ENCODE results near the gene CCDC171. TPM values are rescaled to one million over a fixed set of nuclear protein-coding genes. Genes with fewer than 3 reads are reported as not detected.

The CCDC171 gene
- polyA plus RNA-seq, 1 experiment: 0.81 TPM

- CTCF ChIA-PET: no interaction called here
- Histone ChIP-seq H3K4me3 (ENCODE audit: low read depth, low read length) (no peak overlapping the region), H3K27me3 (ENCODE audit: control insufficient read depth, insufficient read depth, low read length) (no peaks in the 10 kb centered on the region), H3K9me3 (ENCODE audit: control insufficient read depth, insufficient read depth, low read length) (no peaks in the 10 kb centered on the region), H3K27ac (ENCODE audit: low read depth, low read length) (no peak overlapping the region)
- no peak for DNase-seq (ENCODE audit: low read depth, low spot score)
- POLR2A ChIA-PET: no interaction called here
- no peak for TF ChIP-seq CTCF (IDR thresholded peaks at IDR 0.05; ENCODE audit: low read depth, low read length)
Measured at GRCh38 chr9:15972760-15973159, 419.9 kb downstream of the CCDC171 start.

GRCh38 chr9:15975101-15975778, 422.4 kb downstream of the CCDC171 start:
- CTCF ChIA-PET: no interaction called here
- POLR2A ChIA-PET: no interaction called here
- H3K27me3 ChIP-seq (ENCODE audit: control insufficient read depth, insufficient read depth, low read length): no peaks in the 10 kb centered on the region
- no peak overlapping the region for H3K4me3 ChIP-seq (ENCODE audit: low read depth, low read length)
- no peak for DNase-seq (ENCODE audit: low read depth, low spot score)
- no peaks in the 10 kb centered on the region for H3K9me3 ChIP-seq (ENCODE audit: control insufficient read depth, insufficient read depth, low read length)
- H3K27ac ChIP-seq (ENCODE audit: low read depth, low read length): no peak overlapping the region
- TF ChIP-seq CTCF (IDR thresholded peaks at IDR 0.05; ENCODE audit: low read depth, low read length): no peak

- ChIA-PET POLR2A (no interaction called here), CTCF (no interaction called here)
- Histone ChIP-seq H3K9me3 (ENCODE audit: control insufficient read depth, insufficient read depth, low read length) (no peaks in the 10 kb centered on the region), H3K27me3 (ENCODE audit: control insufficient read depth, insufficient read depth, low read length) (no peaks in the 10 kb centered on the region), H3K4me3 (ENCODE audit: low read depth, low read length) (no peak overlapping the region), H3K27ac (ENCODE audit: low read depth, low read length) (no peak overlapping the region)
- no peak for DNase-seq (ENCODE audit: low read depth, low spot score)
- TF ChIP-seq CTCF (IDR thresholded peaks at IDR 0.05; ENCODE audit: low read depth, low read length): no peak
Measured at GRCh38 chr9:15977438-15977837, 424.6 kb downstream of the CCDC171 start.

GRCh38 chr9:15982182-15982581, 429.3 kb downstream of the CCDC171 start:
- Histone ChIP-seq H3K27me3 (ENCODE audit: control insufficient read depth, insufficient read depth, low read length) (no peaks in the 10 kb centered on the region), H3K9me3 (ENCODE audit: control insufficient read depth, insufficient read depth, low read length) (no peaks in the 10 kb centered on the region), H3K27ac (ENCODE audit: low read depth, low read length) (no peak overlapping the region), H3K4me3 (ENCODE audit: low read depth, low read length) (no peak overlapping the region)
- ChIA-PET CTCF (no interaction called here), POLR2A (no interaction called here)
- TF ChIP-seq CTCF (IDR thresholded peaks at IDR 0.05; ENCODE audit: low read depth, low read length): no peak
- no peak for DNase-seq (ENCODE audit: low read depth, low spot score)

- CTCF ChIA-PET: interaction anchor here (1.3 kb wide), 1 partner anchor 40 kb away, joined by 4 read pairs; no protein-coding TSS in a partner anchor
Measured at GRCh38 chr9:15999422-16000339, 446.8 kb downstream of the CCDC171 start.

More at GRCh38 chr9:15999422-16000339, 446.8 kb downstream of the CCDC171 start:
- peak overlapping the region; percentile 55 for H3K27ac ChIP-seq (ENCODE audit: low read depth, low read length)
- H3K9me3 ChIP-seq (ENCODE audit: control insufficient read depth, insufficient read depth, low read length): 0 out of 2 replicates have a peak, but pooled peaks cover 2% of the 10 kb centered on the region
- POLR2A ChIA-PET: interaction anchor here (0.6 to 1.1 kb wide), 3 partner anchors 87 to 204 kb away, joined by 3 to 4 read pairs (median 4); no protein-coding TSS in a partner anchor
- no peak overlapping the region for H3K4me3 ChIP-seq (ENCODE audit: low read depth, low read length)
- H3K27me3 ChIP-seq (ENCODE audit: control insufficient read depth, insufficient read depth, low read length): no peaks in the 10 kb centered on the region
- peak; percentile 58 for DNase-seq (ENCODE audit: low read depth, low spot score)
- no peak for TF ChIP-seq CTCF (IDR thresholded peaks at IDR 0.05; ENCODE audit: low read depth, low read length)
